ENCODE data around the gene WWOX. TPM values are rescaled to one million over a fixed set of nuclear protein-coding genes. Genes with fewer than 3 reads are reported as not detected.

The WWOX gene
- total and polyA plus RNA-seq, 3 donors from 2014 or later, result 20.6 to 76.7 (median 64.1) TPM

GRCh38 chr16:78133919-78134318 lies 34.5 kb downstream of the WWOX start:
- intact Hi-C loops (cut with DNase I; ENCODE audit: low total_unique reads), result no loop called here
- Histone ChIP-seq H3K4me1 (no peaks in the 10 kb centered on the region), H3K27ac (no peak overlapping the region), H3K27me3 (no peaks in the 10 kb centered on the region), H3K9me3 (no peaks in the 10 kb centered on the region), H3K36me3 (ENCODE audit: low read depth, missing control alignments) (no peaks in the 10 kb centered on the region), H3K4me3 (no peak overlapping the region)
- TF ChIP-seq POLR2A (IDR thresholded peaks at IDR 0.05), result no peak
- no peak for TF ChIP-seq CTCF (IDR thresholded peaks at IDR 0.05)
- DNase-seq, result no peak
- WGBS, 2 donors, result 94 to 100% methylated on average over 2 of the region's 2 CpGs

GRCh38 chr16:78134944-78135619 lies 35.6 kb downstream of the WWOX start:
- no peak for DNase-seq
- Histone ChIP-seq H3K4me3 (no peak overlapping the region), H3K36me3 (ENCODE audit: low read depth, missing control alignments) (no peaks in the 10 kb centered on the region), H3K4me1 (no peaks in the 10 kb centered on the region), H3K27ac (no peak overlapping the region), H3K9me3 (no peaks in the 10 kb centered on the region), H3K27me3 (no peaks in the 10 kb centered on the region)
- 83 to 91% methylated on average over 7 of the region's 7 CpGs for WGBS, 2 donors
- intact Hi-C loops (cut with DNase I; ENCODE audit: low total_unique reads), result no loop called here
- TF ChIP-seq CTCF (IDR thresholded peaks at IDR 0.05), result no peak
- TF ChIP-seq POLR2A (IDR thresholded peaks at IDR 0.05), result no peak

- Histone ChIP-seq H3K36me3 (ENCODE audit: low read depth, missing control alignments) (no peaks in the 10 kb centered on the region), H3K9me3 (no peaks in the 10 kb centered on the region), H3K27ac (no peak overlapping the region), H3K27me3 (no peaks in the 10 kb centered on the region), H3K4me3 (no peak overlapping the region), H3K4me1 (no peaks in the 10 kb centered on the region)
- TF ChIP-seq CTCF (IDR thresholded peaks at IDR 0.05) (no peak), POLR2A (IDR thresholded peaks at IDR 0.05) (no peak)
- DNase-seq, result no peak
- intact Hi-C loops (cut with DNase I; ENCODE audit: low total_unique reads), result no loop called here
- WGBS, 2 donors, result 92 to 97% methylated on average over 11 of the region's 11 CpGs
Observed at GRCh38 chr16:78137179-78137578, 37.7 kb downstream of the WWOX start.

GRCh38 chr16:78137782-78138616 lies 38.5 kb downstream of the WWOX start:
- no peak overlapping the region for H3K4me3 ChIP-seq
- no peaks in the 10 kb centered on the region for H3K4me1 ChIP-seq
- no peak overlapping the region for H3K27ac ChIP-seq
- intact Hi-C loops (cut with DNase I; ENCODE audit: low total_unique reads), result no loop called here
- H3K36me3 ChIP-seq (ENCODE audit: low read depth, missing control alignments), result no peaks in the 10 kb centered on the region
- no peak for DNase-seq
- no peaks in the 10 kb centered on the region for H3K9me3 ChIP-seq
- no peak for TF ChIP-seq CTCF (IDR thresholded peaks at IDR 0.05)
- TF ChIP-seq POLR2A (IDR thresholded peaks at IDR 0.05), result no peak
- 91 to 92% methylated on average over 8 of the region's 8 CpGs for WGBS, 2 donors
- no peaks in the 10 kb centered on the region for H3K27me3 ChIP-seq
